Measurements from ENCODE around the gene CFAP73. TPM values are rescaled to one million over a fixed set of nuclear protein-coding genes. Genes with fewer than 3 reads are reported as not detected.
"Not testable (repeated sequence)": the region's sequence is repeated elsewhere in the genome, so short reads cannot be mapped to it uniquely, and the experiment has no call there.

The CFAP73 gene
- total and polyA plus RNA-seq, 2 of the 8 experiments (the other 6 are each of a cell fraction or from before 2014, with no cell fraction given) = 0.45 to 0.56 TPM

DNA sequence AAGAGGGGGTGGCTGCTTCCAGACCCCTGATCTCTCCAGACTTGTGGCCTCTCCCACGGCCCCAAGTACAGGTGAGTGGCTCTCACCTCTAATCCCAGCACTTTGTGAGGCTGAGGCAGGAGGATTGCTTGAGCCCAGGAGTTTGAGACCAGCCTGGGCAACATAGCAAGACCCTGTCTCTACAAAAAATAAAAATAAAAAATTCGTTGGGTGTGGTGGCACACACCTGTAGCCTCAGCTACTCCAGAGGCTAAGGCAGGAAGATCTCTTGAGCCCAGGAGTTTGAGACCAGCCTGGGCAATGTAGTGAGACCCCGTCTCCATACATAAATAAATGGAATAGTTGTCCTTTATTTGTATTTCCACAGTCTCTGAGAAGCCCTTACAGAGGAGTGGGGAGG, 7.8 kb upstream of the CFAP73 start:
- FAIRE-seq; H3K79me2 ChIP-seq (ENCODE audit: control insufficient read depth in 1 of 2, insufficient read depth in 2 of 2, low read length in 2 of 2); H3K4ac ChIP-seq (replicated peaks; ENCODE audit: insufficient read length, low read depth, low read length); H2AK5ac ChIP-seq (ENCODE audit: low read depth, low read length); H4K5ac ChIP-seq (ENCODE audit: insufficient read length, low read depth, low read length); H3K18ac ChIP-seq (ENCODE audit: extremely low read depth, low read length); H2BK15ac ChIP-seq (ENCODE audit: low read length); H3K9me3 ChIP-seq (ENCODE audit: insufficient read depth in 2 of 2, low read depth in 1 of 2, low read length in 1 of 2); H2BK20ac ChIP-seq (ENCODE audit: low read length); H2BK12ac ChIP-seq (ENCODE audit: low read depth, low read length); H4K20me1 ChIP-seq (replicated peaks in 1 of 2; ENCODE audit: control insufficient read depth in 1 of 2, insufficient read depth in 2 of 2, low read length in 2 of 2); H3K4me2 ChIP-seq (ENCODE audit: insufficient read depth in 1 of 2, low read depth in 2 of 2, low read length in 2 of 2); POLR2A ChIA-PET (ENCODE audit: partially characterized antibody); H3K36me3 ChIP-seq (ENCODE audit: control insufficient read depth in 2 of 4, insufficient read depth in 4 of 4, low read length in 3 of 4); H3K23ac ChIP-seq (ENCODE audit: insufficient read length); H2BK120ac ChIP-seq (replicated peaks; ENCODE audit: low read depth, low read length); H2AFZ ChIP-seq (ENCODE audit: low read length); H4K91ac ChIP-seq (replicated peaks; ENCODE audit: insufficient read length, low read length); H2BK5ac ChIP-seq (ENCODE audit: low read depth, low read length); H3K9ac ChIP-seq (replicated peaks in 1 of 4; ENCODE audit: extremely low read depth in 1 of 4, low read depth in 3 of 4, low read length in 3 of 4); H3K4me1 ChIP-seq (replicated peaks in 1 of 4; ENCODE audit: control insufficient read depth in 3 of 4, insufficient read depth in 4 of 4, low read length in 3 of 4); H3K4me3 ChIP-seq (ENCODE audit: extremely low read depth in 1 of 4, insufficient read depth in 2 of 4, low read depth in 3 of 4, low read length in 4 of 4); DNase-seq (ENCODE audit: low read depth in 1 of 2, low spot score in 2 of 2); H3K27ac ChIP-seq (ENCODE audit: low read depth, low read length); H3K56ac ChIP-seq (replicated peaks; ENCODE audit: insufficient read length, low read depth, low read length); H3K27me3 ChIP-seq (replicated peaks in 1 of 4; ENCODE audit: control insufficient read depth in 3 of 4, extremely low read depth in 1 of 4, insufficient read depth in 3 of 4, low read length in 3 of 4); H3K79me1 ChIP-seq (ENCODE audit: low read depth, low read length); H3K23me2 ChIP-seq (ENCODE audit: low read depth, low read length); H3K14ac ChIP-seq (ENCODE audit: insufficient read length); H4K8ac ChIP-seq (ENCODE audit: extremely low read depth, insufficient read depth, low read length): not testable (repeated sequence)
- 94% methylated on average over 3 of the region's 3 CpGs; no CpG with 5 or more reads in 1 of the 2 experiments for WGBS, 2 experiments (ENCODE audit: extremely low coverage in 1 of 2, insufficient coverage in 1 of 2, insufficient read length in 1 of 2, insufficient replicate concordance in 2 of 2, low coverage in 1 of 2, low lambda C conversion rate in 2 of 2, missing lambda C conversion rate in 1 of 2)
- CTCF ChIA-PET (ENCODE audit: partially characterized antibody) = interaction anchor here (0.7 to 1.8 kb wide), 3 partner anchors 11 to 93 kb away, joined by 3 to 4 read pairs (median 4); no protein-coding TSS in a partner anchor

All from H1 (cell line).